GM12878 (cell line): ENCODE measurements around the gene MAD2L2. TPM values are rescaled to one million over a fixed set of nuclear protein-coding genes. Genes with fewer than 3 reads are reported as not detected.

Experiments
- ATAC-seq: fragments of 200-7000 bp; cut with Tn5 transposase; 3 replicates; pipeline ENCODE4 v1.9.1; 2020; ENCODE audit warnings: mild to moderate bottlenecking, moderate library complexity
- BruUV-seq: library from RNA; stranded (reverse); fragments of 400-500 nt; replicated peaks from 2 replicates; lab custom pipeline; 2021; lab: Mats Ljungman, UMichigan
- CTCF ChIA-PET: fragments of 300-600 bp; sonication (Branson Sonifier 250); formaldehyde crosslinking; extraction: SDS; loops from one replicate; lab custom pipeline; 2021; ENCODE audit warnings: inconsistent platforms; lab: Yijun Ruan, JAX
- POLR2A ChIA-PET: fragments of 350-600 bp; formaldehyde crosslinking; extraction: SDS; loops from one replicate; lab custom pipeline; 2021; ENCODE audit warnings: inconsistent platforms; lab: Charles Lee
- RAD21 ChIA-PET: fragments of 300-600 bp; sonication (Branson Sonifier 250); formaldehyde crosslinking; loops from one replicate; lab custom pipeline; 2023; ENCODE audit warnings: antibody characterized with exemption; ENCODE audit not compliant: unreplicated experiment; lab: Charles Lee
- SMC1A ChIA-PET: fragments of 300-600 bp; sonication (Branson Sonifier 250); formaldehyde crosslinking; loops from one replicate; lab custom pipeline; 2023; ENCODE audit not compliant: unreplicated experiment, uncharacterized antibody; lab: Charles Lee
- DNase-seq: peaks from one replicate; pipeline ENCODE4 v3.0.0-alpha.2; 2011; ENCODE audit warnings: low read depth, low spot score
- FAIRE-seq: peaks from 3 replicates; lab custom pipeline; 2011; peaks lifted over from hg19 to GRCh38; lab: Jason Lieb, UNC
- H2AFZ ChIP-seq: 2 replicates; pipeline ENCODE4 v1.6.0; 2011; ENCODE audit warnings: low read depth, low read length, control low read depth; ENCODE audit not compliant: control insufficient read depth
- H3K27ac ChIP-seq: 2 replicates; pipeline ENCODE4 v1.5.1; 2011; ENCODE audit warnings: control low read depth; ENCODE audit not compliant: control insufficient read depth, insufficient read depth
- H3K27me3 ChIP-seq, 2 experiments: replicated peaks in 1 of 2; 2 replicates each; pipeline versions ENCODE4 v1.6.0 to v1.6.1; 2011; ENCODE audit warnings: low read length in 1 of 2; ENCODE audit not compliant: control insufficient read depth in 2 of 2, insufficient read depth in 2 of 2
- H3K36me3 ChIP-seq, 2 experiments: 2 replicates each; pipeline ENCODE4 v1.5.1; 2011; ENCODE audit warnings: low read length in 1 of 2; ENCODE audit not compliant: control insufficient read depth in 2 of 2, insufficient read depth in 2 of 2
- H3K4me1 ChIP-seq: 2 replicates; pipeline ENCODE4 v1.6.1; 2011; ENCODE audit warnings: mild to moderate bottlenecking, low read length, moderate library complexity, mixed read lengths; ENCODE audit not compliant: control insufficient read depth, insufficient read depth
- H3K4me2 ChIP-seq: 2 replicates; pipeline ENCODE4 v1.6.0; 2011; ENCODE audit warnings: control low read depth; ENCODE audit not compliant: control insufficient read depth, insufficient read depth
- H3K4me3 ChIP-seq: fragments of 200-600 bp; sonication (generic); 2 replicates; pipeline ENCODE4 v1.5.1; 2016
- H3K79me2 ChIP-seq: 2 replicates; pipeline ENCODE4 v1.6.0; 2011; ENCODE audit warnings: low read length; ENCODE audit not compliant: control insufficient read depth, insufficient read depth
- H3K9ac ChIP-seq: 2 replicates; pipeline ENCODE4 v1.8.0; 2011; ENCODE audit warnings: low read length, control low read depth, mixed read lengths; ENCODE audit not compliant: control insufficient read depth, insufficient read depth
- H3K9me3 ChIP-seq: replicated peaks from 3 replicates; pipeline ENCODE4 v1.5.1; 2011; ENCODE audit warnings: mild to moderate bottlenecking, low read length; ENCODE audit not compliant: control insufficient read depth, insufficient read depth
- H4K20me1 ChIP-seq: 2 replicates; pipeline ENCODE4 v1.6.0; 2011; ENCODE audit not compliant: control insufficient read depth, insufficient read depth
- ASH2L ChIP-seq: fragments of 300-600, 200-600 bp; sonication (generic); IDR thresholded peaks from 2 replicates; pipeline ENCODE4 v1.6.1; 2017; ENCODE audit warnings: low read depth, mild to moderate bottlenecking, borderline replicate concordance
- BCL3 ChIP-seq: IDR thresholded peaks from 2 replicates; pipeline ENCODE4 v1.6.1; 2011; ENCODE audit warnings: borderline replicate concordance, low read depth, mild to moderate bottlenecking, moderate library complexity, low read length; ENCODE audit not compliant: insufficient read depth, poor library complexity, severe bottlenecking
- CUX1 ChIP-seq: IDR thresholded peaks from 2 replicates; pipeline ENCODE4 v1.6.1; 2012; ENCODE audit warnings: improper control_type of control experiment, low read depth, low read length; ENCODE audit not compliant: insufficient replicate concordance
- DPF2 ChIP-seq: fragments of 450-650 bp; IDR thresholded peaks from 2 replicates; pipeline ENCODE4 v1.6.1; 2017; ENCODE audit warnings: mild to moderate bottlenecking
- GATAD2B ChIP-seq: fragments of 450-650 bp; conservative IDR thresholded peaks from 2 replicates; pipeline ENCODE4 v1.6.1; 2017; ENCODE audit warnings: low read depth, mild to moderate bottlenecking, moderate library complexity
- HSF1 ChIP-seq: fragments of 150-350 bp; IDR thresholded peaks from 2 replicates; pipeline ENCODE4 v1.6.1; 2014; ENCODE audit warnings: mild to moderate bottlenecking, low read depth, low read length
- JUND ChIP-seq: IDR thresholded peaks from 2 replicates; pipeline ENCODE4 v1.6.1; 2012; ENCODE audit warnings: low read depth, mild to moderate bottlenecking, low read length, improper control_type of control experiment, moderate library complexity
- MTA2 ChIP-seq: fragments of 450-650 bp; IDR thresholded peaks from 2 replicates; pipeline ENCODE4 v1.6.1; 2016; ENCODE audit warnings: low read depth, mild to moderate bottlenecking, moderate library complexity
- NFIC ChIP-seq: IDR thresholded peaks from 2 replicates; pipeline ENCODE4 v1.6.1; 2012; ENCODE audit warnings: low read depth, mild to moderate bottlenecking, inconsistent platforms, low read length, moderate library complexity
- RAD51 ChIP-seq: fragments of 450-650 bp; IDR thresholded peaks from 2 replicates; pipeline ENCODE4 v1.6.1; 2016; ENCODE audit warnings: moderate library complexity, mild to moderate bottlenecking, inconsistent platforms
- SMAD1 ChIP-seq: fragments of 450-650 bp; IDR thresholded peaks from 2 replicates; pipeline ENCODE4 v1.6.1; 2018; ENCODE audit warnings: mild to moderate bottlenecking, low read depth; ENCODE audit not compliant: partially characterized antibody
- ZNF24 ChIP-seq: fragments of 450-650 bp; IDR thresholded peaks from 2 replicates; pipeline ENCODE4 v1.6.1; 2017; ENCODE audit warnings: antibody characterized with exemption, mild to moderate bottlenecking
- WGBS: methylation state at CpG from one replicate; pipeline ENCODE4 v1.1.6; 2016; ENCODE audit warnings: low lambda C conversion rate; ENCODE audit not compliant: insufficient replicate concordance, insufficient coverage; ENCODE audit errors: missing lambda C conversion rate; 5-methylcytosine and 5-hydroxymethylcytosine counted together
- in situ Hi-C: fragments of 300-500 bp; cut with MboI; formaldehyde crosslinking; loops from 9 replicates; pipeline ENCODE4 v1.14.3; 2018; ENCODE audit warnings: mixed read lengths
- intact Hi-C: fragments of 100-400 bp; cut with micrococcal nuclease; formaldehyde crosslinking; loops from one replicate; pipeline ENCODE4 v1.14.2; 2022; ENCODE audit not compliant: unreplicated experiment
- polyA plus RNA-seq, 11 experiments: library from polyadenylated mRNA; depleted of rRNA in 4 of 11; unstranded in 6 of 11; stranded (reverse) in 5 of 11; fragments of >200 nt; fragmentation: Nextera tagmentation in 4 of 11; fragmentation: Illumina TruSeq in 1 of 11; extraction: Ambion mirVana in 4 of 11; extraction: Trizol in 1 of 11; gene quantifications; 1 replicate in 1 of 11; 2 replicates in 10 of 11; pipeline versions ENCODE4 v1.2.1 to v1.2.3, GENCODE V29; 2011 to 2016; ENCODE audit warnings: inconsistent platforms in 2 of 11, missing spikeins in 2 of 11, low read depth in 1 of 11
- total RNA-seq, 4 experiments: library from RNA; depleted of rRNA in 3 of 4; stranded (reverse); fragments of >200 nt in 3 of 4; fragmentation: Illumina TruSeq in 1 of 4; extraction: Trizol in 1 of 4; gene quantifications; 2 replicates each; pipeline versions ENCODE4 v1.2.1 to v1.2.3, GENCODE V29; 2013 to 2021

The MAD2L2 gene
- total and polyA plus RNA-seq, 10 of the 15 experiments (the other 5 are each of a cell fraction or from before 2014, with no cell fraction given) = 3.5 to 95.0 (median 53.2) TPM

GRCh38 chr1:11664336-11665065 lies 16.4 kb downstream of the MAD2L2 start (continued):
- no peak for TF ChIP-seq CUX1
- TF ChIP-seq JUND = no peak

- intact Hi-C loops (no loop called here), in situ Hi-C loops (no loop called here)
- 92% methylated on average over 17 of the region's 17 CpGs for WGBS
- Histone ChIP-seq H3K36me3 (peaks cover 0 to 5% of the 10 kb centered on the region in 2 experiments; a peak in 1 of 4 replicates), H3K9ac (no peak overlapping the region), H3K27me3 (no peaks in the 10 kb centered on the region), H3K4me2 (no peak overlapping the region), H3K27ac (no peak overlapping the region), H3K9me3 (no peaks in the 10 kb centered on the region), H3K4me1 (no peaks in the 10 kb centered on the region), H3K79me2 (peaks cover 2% of the 10 kb centered on the region; the same call in 1 of the 2 replicates), H4K20me1 (no peaks in the 10 kb centered on the region), H3K4me3 (no peak overlapping the region), H2AFZ (no peak overlapping the region)
- no TSS peak for BruUV-seq
- FAIRE-seq (no peak), DNase-seq (no peak), ATAC-seq (no peak)
- ChIA-PET RAD21 (no interaction called here), CTCF (interaction anchor here (2.5 kb wide), 1 partner anchor 16 kb away, joined by 7 read pairs; no protein-coding TSS in a partner anchor), POLR2A (no interaction called here), SMC1A (no interaction called here)
- TF ChIP-seq ASH2L = no peak
- TF ChIP-seq HSF1 = no peak
- TF ChIP-seq RAD51 = no peak
- TF ChIP-seq BCL3 = no peak
- TF ChIP-seq DPF2 = no peak
- TF ChIP-seq SMAD1 = no peak
- no peak for TF ChIP-seq MTA2
- no peak for TF ChIP-seq NFIC
- TF ChIP-seq GATAD2B = no peak
- TF ChIP-seq ZNF24 = no peak
These were observed 19.8 kb downstream of the MAD2L2 start for GRCh38 chr1:11661103-11661502.
